Kidney epithelial cell (primary cell): Measurements from ENCODE around the gene PRKCB. TPM values are rescaled to one million over a fixed set of nuclear protein-coding genes. Genes with fewer than 3 reads are reported as not detected.

Experiments used
- DNase-seq: peaks from one replicate; pipeline ENCODE4 v3.0.0-alpha.2; 2010; ENCODE audit warnings: low read depth
- H3K27me3 ChIP-seq: 2 replicates; pipeline ENCODE4 v1.6.0; 2011; ENCODE audit warnings: low read length; ENCODE audit not compliant: control insufficient read depth, insufficient read depth
- H3K36me3 ChIP-seq: 2 replicates; pipeline ENCODE4 v1.5.1; 2011; ENCODE audit warnings: low read length; ENCODE audit not compliant: control insufficient read depth, insufficient read depth
- H3K4me3 ChIP-seq: 2 replicates; pipeline ENCODE4 v1.5.1; 2011; ENCODE audit warnings: low read depth, mild to moderate bottlenecking, control low read depth, low read length
- total RNA-seq: library from RNA; depleted of rRNA; stranded (reverse); fragments of >200 nt; gene quantifications from 2 replicates; pipeline ENCODE4 v1.2.3, GENCODE V29; 2015
- TF ChIP-seq, protein P1 (sequence below): IDR thresholded peaks from 2 replicates; pipeline ENCODE4 v1.5.1; 2011; ENCODE audit warnings: mild to moderate bottlenecking, moderate library complexity, low read length, control low read depth, inconsistent platforms; ENCODE audit not compliant: insufficient read depth, poor library complexity, severe bottlenecking

Gene PRKCB
- total RNA-seq, 1 donor from 2014 or later: 7.1 TPM

DNA sequence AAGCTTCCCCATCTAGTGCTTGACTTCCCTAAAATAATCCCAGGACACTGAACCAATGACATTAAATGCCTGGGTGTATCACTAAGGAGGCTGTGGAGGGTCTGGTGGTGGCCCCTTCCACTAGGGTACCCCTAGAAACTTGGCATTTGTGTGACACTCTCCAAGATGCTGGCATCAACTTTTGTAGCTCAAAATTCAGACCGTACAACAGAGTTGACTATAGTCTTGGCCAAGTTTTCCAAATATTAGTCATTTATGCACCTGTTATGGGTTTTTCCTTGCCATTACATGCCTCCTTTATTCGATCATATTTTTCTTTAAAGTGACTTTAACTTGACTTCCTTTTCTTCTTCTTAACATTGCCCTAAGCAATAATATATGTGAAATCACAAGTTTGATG lies 295.5 kb downstream of the PRKCB start:
- H3K27me3 ChIP-seq: no peaks in the 10 kb centered on the region
- no peaks in the 10 kb centered on the region for H3K36me3 ChIP-seq
- H3K4me3 ChIP-seq: no peak overlapping the region
- no peak for DNase-seq
- TF ChIP-seq, protein P1, sequence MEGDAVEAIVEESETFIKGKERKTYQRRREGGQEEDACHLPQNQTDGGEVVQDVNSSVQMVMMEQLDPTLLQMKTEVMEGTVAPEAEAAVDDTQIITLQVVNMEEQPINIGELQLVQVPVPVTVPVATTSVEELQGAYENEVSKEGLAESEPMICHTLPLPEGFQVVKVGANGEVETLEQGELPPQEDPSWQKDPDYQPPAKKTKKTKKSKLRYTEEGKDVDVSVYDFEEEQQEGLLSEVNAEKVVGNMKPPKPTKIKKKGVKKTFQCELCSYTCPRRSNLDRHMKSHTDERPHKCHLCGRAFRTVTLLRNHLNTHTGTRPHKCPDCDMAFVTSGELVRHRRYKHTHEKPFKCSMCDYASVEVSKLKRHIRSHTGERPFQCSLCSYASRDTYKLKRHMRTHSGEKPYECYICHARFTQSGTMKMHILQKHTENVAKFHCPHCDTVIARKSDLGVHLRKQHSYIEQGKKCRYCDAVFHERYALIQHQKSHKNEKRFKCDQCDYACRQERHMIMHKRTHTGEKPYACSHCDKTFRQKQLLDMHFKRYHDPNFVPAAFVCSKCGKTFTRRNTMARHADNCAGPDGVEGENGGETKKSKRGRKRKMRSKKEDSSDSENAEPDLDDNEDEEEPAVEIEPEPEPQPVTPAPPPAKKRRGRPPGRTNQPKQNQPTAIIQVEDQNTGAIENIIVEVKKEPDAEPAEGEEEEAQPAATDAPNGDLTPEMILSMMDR: no peak

DNA sequence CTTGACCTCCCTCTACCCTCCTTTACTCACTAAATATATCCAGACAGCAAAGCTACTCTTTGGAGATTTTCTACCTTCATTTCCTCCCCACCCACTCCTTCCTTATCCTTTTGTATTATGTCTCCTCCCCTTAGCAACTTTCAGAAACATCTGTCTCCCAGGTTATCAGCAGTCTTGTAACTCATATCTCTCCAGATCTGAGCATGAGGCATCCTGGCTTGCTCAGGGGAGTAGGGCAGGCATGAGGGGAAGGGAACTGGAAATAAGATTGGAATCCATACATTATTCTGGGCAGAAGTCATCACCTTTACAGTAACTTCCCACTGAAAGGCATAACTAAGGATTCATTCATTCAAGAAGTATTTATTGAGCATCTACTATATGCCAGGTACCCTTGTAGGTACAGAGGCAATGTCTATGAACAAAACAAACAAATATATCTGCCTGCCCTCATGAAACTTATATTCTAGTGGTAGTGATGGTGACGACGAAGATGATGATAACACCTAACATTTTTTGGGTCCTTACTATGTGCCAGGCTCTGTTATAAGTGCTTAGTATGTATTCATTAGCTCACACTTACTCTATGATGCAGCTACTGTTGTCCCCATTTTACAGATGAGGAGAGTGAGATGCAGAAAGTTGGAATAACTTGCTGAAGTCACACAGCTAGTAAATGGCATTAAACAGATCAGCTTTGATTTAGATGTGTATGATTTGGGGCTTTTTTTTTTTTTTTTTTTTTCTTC lies 296.4 kb downstream of the PRKCB start:
- Histone ChIP-seq H3K4me3 (no peak overlapping the region), H3K27me3 (no peaks in the 10 kb centered on the region), H3K36me3 (no peaks in the 10 kb centered on the region)
- TF ChIP-seq, protein P1: no peak
- DNase-seq: no peak

DNA sequence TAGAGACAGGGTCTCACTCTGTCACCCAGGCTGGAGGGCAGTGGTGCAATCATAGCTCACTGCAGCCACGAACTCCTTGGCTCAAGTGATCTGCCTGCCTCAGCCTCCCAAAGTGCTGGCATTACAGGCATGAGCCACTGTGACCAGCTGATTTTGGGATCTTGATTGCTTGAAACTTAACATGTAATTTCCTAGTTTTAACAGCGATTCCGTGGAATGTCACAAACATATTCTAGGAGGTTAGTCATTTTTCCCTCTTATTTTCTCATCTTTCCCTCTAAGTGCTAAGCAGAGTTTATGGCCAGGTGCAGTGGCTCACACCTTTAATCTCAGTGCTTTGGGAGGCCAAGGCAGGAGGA lies 297.0 kb downstream of the PRKCB start:
- no peak overlapping the region for H3K4me3 ChIP-seq
- no peaks in the 10 kb centered on the region for H3K27me3 ChIP-seq
- no peak for DNase-seq
- TF ChIP-seq, protein P1: no peak
- no peaks in the 10 kb centered on the region for H3K36me3 ChIP-seq

DNA sequence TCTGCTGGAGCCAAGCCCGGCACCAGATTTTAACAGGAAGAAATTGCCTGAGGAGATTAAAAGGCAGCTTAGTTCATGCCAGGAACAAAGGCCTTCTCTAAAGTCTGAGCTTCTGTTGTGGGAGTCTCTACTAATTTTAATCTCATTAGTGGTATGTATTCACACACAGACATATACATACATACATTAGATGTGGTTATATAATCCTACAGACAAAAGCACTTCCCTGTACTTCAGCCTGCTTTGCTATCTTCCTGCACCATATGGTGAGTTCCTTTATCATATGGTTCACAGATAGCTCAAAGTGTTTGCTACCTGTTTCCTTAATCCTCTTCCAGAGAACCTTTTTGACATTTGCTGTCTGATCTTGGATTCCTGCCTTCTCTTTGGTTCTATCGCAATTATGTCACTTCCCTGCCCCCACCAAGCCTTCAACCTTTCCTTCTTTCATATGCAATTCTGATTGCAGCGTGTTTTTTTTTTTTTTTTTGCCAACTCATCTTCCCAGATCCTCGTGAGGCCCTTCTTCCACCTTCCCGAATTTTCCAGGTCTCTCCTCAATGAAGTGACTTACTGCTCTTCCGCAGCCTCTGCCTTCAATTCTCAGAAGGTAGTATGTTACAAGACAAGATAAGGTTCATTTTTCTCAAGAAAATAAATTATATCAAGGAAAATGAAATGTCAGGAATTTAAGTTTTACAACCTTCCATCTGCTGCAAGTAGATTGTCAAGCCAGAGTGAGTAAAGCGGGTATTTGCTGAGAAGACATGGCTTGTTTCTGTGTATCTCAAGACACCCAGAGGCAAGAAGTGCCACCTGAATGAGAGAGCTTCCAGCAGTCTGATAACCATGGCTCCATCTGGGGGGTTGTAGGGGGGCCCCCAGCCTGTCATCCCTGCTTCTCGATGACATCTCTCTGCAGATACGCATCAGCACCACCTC lies 300.1 kb downstream of the PRKCB start:
- Histone ChIP-seq H3K4me3 (no peak overlapping the region), H3K27me3 (no peaks in the 10 kb centered on the region), H3K36me3 (no peaks in the 10 kb centered on the region)
- no peak for DNase-seq
- TF ChIP-seq, protein P1: no peak

DNA sequence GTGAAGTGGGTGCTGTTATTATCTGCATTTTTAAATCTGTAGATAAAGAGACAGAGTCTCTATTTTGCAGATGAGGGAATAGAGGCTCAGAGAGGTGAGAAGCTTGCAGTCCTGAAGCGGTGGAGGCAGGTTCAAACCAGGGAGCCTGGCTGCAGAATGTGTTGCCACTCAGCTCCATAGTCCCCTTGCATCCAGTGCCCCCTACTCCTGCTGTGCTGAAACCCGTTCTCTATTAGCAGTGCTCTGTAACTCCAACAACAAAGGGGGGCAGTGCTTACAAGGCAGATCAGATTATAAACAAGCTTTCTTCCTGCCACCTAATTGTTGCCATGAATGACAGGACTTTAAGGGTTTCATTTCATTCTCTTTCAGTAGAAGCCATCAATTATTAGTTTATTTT lies 302.2 kb downstream of the PRKCB start:
- no peak overlapping the region for H3K4me3 ChIP-seq
- H3K36me3 ChIP-seq: no peaks in the 10 kb centered on the region
- TF ChIP-seq, protein P1: no peak
- H3K27me3 ChIP-seq: no peaks in the 10 kb centered on the region
- no peak for DNase-seq
